Erythroblast (primary cell): ENCODE data around the gene RHOA.

Experiments used
- GATA1 ChIP-seq: IDR thresholded peaks from 2 replicates; pipeline ENCODE4 v1.6.1; 2011; ENCODE audit warnings: low read depth, mild to moderate bottlenecking, control low read depth, low read length, moderate library complexity
- POLR2A ChIP-seq: IDR thresholded peaks from 2 replicates; pipeline ENCODE4 v1.6.1; 2011; ENCODE audit warnings: mild to moderate bottlenecking, low read length

- TF ChIP-seq POLR2A = no peak
- no peak for TF ChIP-seq GATA1
Measured at GRCh38 chr3:49434731-49435130, 23.0 kb upstream of the RHOA start.
